ENCODE results near the gene INSYN2B.

DNA sequence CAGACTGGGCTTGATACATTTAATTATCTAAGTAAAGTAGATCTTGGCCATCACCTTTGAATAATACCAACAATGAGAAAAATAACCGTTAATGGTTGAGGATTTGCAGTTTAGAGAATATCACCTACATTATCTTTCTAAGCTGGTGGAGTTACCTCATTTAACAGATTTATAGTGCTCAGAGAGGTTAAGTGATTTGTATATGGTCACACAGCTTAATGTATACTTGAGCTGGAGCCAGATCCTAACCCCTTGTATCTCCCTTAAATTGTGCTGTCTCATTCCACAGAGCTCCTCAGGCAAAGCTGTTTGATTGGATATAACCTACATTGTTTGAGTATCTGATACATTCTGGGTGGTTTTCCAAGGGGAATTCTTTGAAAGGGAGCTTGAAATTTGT lies 57.8 kb downstream of the INSYN2B start:
- TF ChIP-seq, protein P1, sequence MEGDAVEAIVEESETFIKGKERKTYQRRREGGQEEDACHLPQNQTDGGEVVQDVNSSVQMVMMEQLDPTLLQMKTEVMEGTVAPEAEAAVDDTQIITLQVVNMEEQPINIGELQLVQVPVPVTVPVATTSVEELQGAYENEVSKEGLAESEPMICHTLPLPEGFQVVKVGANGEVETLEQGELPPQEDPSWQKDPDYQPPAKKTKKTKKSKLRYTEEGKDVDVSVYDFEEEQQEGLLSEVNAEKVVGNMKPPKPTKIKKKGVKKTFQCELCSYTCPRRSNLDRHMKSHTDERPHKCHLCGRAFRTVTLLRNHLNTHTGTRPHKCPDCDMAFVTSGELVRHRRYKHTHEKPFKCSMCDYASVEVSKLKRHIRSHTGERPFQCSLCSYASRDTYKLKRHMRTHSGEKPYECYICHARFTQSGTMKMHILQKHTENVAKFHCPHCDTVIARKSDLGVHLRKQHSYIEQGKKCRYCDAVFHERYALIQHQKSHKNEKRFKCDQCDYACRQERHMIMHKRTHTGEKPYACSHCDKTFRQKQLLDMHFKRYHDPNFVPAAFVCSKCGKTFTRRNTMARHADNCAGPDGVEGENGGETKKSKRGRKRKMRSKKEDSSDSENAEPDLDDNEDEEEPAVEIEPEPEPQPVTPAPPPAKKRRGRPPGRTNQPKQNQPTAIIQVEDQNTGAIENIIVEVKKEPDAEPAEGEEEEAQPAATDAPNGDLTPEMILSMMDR (IDR thresholded peaks at IDR 0.05): no peak
- no peak for TF ChIP-seq POLR2A (IDR thresholded peaks at IDR 0.05)

All from heart left ventricle (tissue), 13 donors.